RPMI8226 (cell line): Measurements from ENCODE around the gene PPM1B.
"Not testable (repeated sequence)": the region's sequence is repeated elsewhere in the genome, so short reads cannot be mapped to it uniquely, and the experiment has no call there.

Source experiments
- DNase-seq: peaks from one replicate; pipeline ENCODE4 v3.0.0-alpha.2; 2015

The PPM1B gene

GRCh38 chr2:44164617-44165016 lies 4.1 kb upstream of the PPM1B start:
- no peak for DNase-seq

GRCh38 chr2:44166096-44166495 lies 2.6 kb upstream of the PPM1B start:
- DNase-seq = no peak

DNA sequence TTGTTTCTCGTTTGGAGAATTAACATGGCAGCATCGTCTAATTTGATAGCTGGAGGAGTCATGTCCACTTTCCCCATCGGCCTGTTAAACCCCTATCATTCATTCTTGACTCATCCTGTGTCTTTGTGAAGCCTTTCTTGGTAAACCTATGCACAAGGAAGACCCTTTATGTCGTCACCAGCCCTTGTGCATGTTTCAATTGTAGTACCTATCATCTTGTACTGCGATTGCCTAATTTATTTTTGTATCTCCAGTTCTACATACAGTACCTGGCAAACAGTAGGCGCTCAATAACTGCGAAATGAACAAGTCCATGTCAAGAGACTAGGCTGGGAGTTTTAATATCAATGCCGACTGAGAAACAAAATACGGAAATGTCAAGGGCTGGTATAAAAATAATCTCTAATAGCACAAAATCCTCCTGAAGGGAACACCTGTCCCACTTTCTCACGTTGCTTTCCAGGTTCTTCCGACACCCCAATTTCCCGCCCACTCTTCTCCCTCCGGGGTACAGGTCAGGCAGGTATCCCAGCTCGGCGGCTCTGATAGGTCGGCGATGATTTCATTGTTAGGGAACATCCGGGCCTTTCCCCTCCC lies 1.3 kb upstream of the PPM1B start:
- DNase-seq = no peak

DNA sequence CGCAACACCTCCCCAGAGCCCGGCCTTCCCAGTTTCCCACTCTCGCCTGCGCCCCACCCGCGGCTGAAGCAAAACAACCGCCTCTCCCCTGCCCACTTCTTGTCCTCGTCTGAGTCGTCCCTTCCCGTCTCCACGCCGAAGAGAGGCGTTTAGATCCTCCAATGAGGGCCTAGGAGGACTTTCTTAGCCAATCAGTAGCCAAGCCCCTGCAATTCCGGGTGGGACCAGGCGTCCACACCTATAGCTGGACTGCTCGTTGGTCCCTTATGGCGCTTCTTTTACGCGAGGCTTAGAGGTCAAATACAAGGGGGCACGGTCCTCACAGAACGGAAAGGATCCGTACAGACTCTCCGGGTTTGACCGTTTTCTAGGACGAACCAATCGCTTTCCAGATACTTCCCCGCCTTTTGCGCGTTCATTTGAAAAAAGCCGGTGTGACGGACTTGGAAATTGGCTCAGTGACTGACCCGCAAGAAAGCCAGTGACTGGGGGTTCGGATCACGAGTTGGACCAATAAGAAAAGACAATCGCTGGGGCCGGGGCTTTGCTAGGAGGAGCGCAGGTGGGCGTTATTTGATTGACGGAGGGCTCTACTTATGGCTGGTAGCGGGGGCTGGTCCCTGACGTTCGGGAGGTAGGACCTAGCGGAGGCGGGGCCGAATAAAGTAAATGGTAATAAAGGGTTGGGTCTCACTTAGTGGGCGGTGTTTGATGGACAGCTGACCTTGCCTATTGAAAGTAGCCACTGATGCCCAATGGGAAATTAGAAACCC lies 581 bp upstream of the PPM1B start:
- DNase-seq = peak; percentile 96

- DNase-seq = peak; percentile 57
These were observed 652 bp downstream of the PPM1B start for GRCh38 chr2:44169155-44169898.

DNA sequence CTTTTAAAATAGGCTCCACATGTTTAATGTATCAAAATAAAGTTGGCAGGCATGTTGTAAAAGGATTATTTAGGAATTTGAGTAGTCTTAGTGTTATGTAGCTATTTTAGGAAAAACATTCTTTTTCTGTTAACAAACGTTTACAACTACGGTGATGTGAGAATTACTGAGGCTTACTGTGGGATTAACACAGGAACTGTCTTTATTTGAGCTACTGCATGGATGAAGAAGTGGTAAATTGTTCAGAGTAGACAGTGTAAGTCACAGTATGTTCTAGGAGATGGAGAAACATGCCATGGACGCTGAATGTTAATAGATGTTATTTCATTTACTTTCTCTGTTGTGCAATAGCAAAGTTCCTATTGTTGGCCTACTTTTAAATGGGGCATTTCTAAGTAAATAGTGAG lies 1.6 kb downstream of the PPM1B start:
- DNase-seq = no peak

GRCh38 chr2:44171018-44171417 lies 2.3 kb downstream of the PPM1B start:
- no peak for DNase-seq

DNA sequence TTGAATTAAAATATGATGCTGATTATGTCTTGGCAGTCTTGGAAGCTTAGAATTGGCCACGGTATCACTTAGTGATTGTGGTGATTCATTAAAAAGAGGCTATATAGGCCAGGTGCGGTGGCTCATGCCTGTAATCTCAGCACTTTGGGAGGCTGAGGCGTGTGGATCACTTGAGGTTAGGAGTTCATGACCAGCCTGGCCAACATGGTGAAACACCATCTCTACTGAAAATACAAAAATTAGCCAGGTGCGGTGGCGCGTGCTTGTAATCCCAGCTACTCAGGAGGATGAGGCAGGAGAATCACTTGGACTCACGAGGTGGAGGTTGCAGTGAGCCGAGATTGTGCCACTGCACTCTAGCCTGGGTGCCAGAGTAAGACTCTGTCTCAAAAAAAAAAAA lies 2.8 kb downstream of the PPM1B start:
- not testable (repeated sequence) for DNase-seq

GRCh38 chr2:44172576-44172975 lies 3.9 kb downstream of the PPM1B start:
- DNase-seq = no peak

GRCh38 chr2:44178950-44179349 lies 10.3 kb downstream of the PPM1B start:
- no peak for DNase-seq

DNA sequence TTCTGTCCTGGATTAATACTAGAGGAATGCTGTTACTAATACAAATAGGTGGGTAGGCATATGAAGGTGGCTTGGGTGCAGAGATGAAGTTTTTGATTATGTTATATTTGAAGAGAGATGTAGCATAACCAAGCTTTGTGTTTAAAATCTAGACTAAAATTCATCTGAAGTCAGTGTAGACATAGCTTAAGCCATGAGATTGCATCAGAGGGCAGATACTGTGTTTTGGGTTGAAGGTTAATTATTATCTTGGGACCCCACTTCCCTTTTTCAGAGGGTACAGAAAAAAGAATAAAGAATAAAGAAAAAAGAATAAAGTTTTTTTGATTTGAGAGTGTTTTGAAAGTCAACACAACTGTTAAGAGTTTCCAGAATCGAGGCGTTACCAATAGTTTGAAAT lies 13.0 kb downstream of the PPM1B start:
- no peak for DNase-seq

- DNase-seq = no peak
These were observed 15.4 kb downstream of the PPM1B start for GRCh38 chr2:44184106-44184505.

DNA sequence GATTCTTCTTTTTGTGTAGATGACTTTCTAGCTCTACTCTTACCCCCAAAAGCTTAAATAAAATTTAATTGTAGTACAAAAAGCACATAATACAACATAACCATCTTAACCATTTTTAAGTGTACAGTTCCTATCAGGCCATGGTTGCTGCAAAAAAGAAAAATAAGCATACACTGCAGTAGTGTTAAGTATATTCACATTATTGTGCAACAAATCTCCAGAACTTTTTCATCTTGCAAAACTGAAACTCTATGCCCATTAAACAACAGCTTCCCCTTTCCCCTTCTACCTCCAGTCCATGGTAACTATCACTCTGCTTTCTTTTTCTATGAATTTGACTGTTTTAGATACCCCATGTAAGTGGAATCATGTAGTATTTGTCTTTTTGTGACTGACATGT lies 18.1 kb downstream of the PPM1B start:
- DNase-seq = no peak

DNA sequence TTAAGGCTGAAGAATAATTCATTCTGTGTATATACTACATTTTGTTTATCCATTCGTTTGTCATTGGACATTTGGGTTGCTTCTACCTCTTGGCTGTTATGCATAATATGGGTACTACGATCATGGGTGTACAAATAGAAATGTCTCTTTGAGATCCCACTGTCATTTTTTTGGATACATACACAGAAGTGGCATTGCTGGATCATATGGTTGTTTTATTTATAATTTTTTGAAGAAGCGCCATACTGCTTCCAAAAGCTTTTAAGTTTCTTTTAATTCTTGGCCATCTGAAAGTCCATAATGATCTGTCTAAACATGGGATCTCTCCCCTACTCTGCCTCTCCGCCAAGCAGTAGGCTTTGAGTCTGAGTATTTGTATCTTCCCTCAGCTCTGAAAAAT lies 18.6 kb downstream of the PPM1B start:
- no peak for DNase-seq

DNA sequence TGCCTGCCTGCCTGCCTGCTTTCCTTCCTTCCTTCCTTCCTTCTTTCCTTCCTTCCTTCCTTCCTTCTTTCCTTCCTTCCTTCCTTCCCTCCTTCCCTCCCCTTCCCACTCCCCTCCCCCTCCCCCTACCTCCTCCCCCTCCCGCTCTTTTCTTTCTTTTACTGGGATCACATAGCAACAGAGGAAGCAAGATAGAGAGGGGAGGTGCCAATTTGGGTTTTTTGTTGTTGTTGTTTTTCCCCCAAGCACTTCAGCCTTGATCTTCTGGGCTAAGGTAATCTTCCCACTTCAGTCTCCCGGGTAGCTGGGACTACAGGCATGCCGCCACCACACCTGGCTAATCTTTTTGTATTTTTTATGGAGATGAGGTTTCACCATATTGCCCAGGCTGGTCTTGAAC lies 20.0 kb downstream of the PPM1B start:
- DNase-seq = no peak

DNA sequence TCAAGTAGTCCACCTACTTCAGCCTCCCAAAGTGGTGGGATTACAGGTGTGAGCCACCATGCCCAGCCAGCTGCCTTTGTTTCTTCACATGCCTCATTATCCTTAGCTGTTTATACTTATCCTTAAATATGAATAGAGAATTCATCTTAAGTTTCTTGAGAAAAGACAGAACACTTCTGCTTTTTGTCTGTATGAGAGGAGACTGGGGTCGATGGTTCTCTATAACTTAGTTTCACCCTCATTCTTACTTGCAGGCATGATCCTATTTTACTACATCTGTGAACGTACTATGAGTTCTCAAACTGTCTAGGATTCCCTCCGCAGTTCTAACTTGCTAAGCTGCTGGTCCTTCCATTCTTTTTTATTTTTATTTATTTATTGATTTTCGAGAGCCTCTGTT lies 20.4 kb downstream of the PPM1B start:
- no peak for DNase-seq

DNA sequence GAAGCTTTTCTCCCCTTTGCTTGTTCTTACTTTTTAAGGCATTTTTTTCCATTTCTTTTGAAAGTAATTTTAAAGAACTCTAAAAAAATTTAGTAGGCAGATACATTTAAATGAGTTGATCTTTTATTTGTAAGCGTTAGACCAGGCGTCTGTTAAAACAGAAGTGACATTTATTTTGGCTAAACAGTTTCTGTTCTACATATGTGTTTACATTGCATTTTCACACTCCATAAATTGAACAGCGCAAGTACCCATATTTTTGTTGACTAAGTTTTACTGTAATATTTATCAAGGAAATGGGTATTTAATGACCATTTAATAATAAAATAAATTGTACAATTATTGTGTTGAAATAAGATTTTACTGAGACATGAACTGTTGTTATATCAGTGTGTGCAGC lies 21.9 kb downstream of the PPM1B start:
- no peak for DNase-seq

DNA sequence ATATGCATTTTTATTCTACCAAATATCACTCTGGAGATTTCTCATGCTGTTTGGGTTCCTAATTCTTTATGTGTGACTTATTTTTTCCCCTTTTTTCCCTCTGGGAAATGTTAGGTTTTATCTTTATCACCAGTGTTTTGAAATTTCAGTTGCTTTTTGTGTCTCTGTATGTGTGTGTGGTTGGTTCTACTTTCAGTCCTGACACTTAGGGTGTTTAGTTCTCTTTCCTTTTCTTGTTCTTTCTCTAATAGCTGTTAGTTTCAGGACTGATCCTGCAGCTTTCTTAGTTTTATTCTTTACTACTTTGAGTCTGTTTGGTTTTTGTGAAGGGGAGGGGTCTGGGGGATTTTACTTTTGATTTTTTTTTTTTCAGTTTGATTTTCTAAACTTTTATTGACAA lies 23.1 kb downstream of the PPM1B start:
- DNase-seq = no peak

GRCh38 chr2:44192646-44193045 lies 24.0 kb downstream of the PPM1B start:
- DNase-seq = no peak

GRCh38 chr2:44195714-44196113 lies 27.0 kb downstream of the PPM1B start:
- DNase-seq = no peak

GRCh38 chr2:44197816-44198215 lies 29.1 kb downstream of the PPM1B start:
- no peak for DNase-seq

- no peak for DNase-seq
These were observed 31.3 kb downstream of the PPM1B start for GRCh38 chr2:44200011-44200410.

DNA sequence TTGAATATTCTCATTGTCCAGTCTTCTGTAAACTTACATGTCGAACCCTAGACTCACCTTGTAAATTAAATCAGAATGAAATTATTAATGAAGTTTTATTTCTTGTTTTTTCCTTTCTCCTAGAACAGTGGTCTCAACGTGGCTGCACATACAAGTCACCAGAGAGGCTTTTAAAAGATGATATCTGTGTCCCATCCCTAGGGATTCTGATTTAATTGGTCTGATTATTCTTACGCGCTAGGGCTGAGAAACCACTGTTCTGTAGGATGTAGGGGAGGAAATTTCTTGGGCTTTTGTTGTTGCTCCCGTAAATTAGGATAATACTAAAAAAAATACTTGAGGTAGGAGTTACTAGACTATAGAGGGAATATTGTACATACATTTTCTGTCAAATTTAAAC lies 32.1 kb downstream of the PPM1B start:
- DNase-seq = no peak

DNA sequence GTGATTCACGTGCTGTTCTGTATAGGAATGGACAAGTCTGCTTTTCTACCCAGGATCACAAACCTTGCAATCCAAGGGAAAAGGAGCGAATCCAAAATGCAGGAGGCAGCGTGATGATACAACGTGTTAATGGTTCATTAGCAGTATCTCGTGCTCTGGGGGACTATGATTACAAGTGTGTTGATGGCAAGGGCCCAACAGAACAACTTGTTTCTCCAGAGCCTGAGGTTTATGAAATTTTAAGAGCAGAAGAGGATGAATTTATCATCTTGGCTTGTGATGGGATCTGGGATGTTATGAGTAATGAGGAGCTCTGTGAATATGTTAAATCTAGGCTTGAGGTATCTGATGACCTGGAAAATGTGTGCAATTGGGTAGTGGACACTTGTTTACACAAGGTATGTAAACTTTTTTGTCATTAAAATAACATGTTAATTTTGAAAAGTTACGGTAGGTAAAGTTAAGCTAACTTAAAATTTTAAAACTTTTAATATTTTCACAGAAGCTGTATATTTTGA lies 33.0 kb downstream of the PPM1B start:
- DNase-seq = no peak
